HepG2 (cell line): ENCODE measurements around the gene ZNF584. TPM values are rescaled to one million over a fixed set of nuclear protein-coding genes. Genes with fewer than 3 reads are reported as not detected.
A peak's percentile ranks its signal among the peaks of the same experiment; 100 is the strongest.

Source experiments
- AHDC1 ChIP-seq: sonication (generic); formaldehyde crosslinking; IDR thresholded peaks from 2 replicates; pipeline ENCODE4 v1.5.1; 2020; ENCODE audit warnings: mild to moderate bottlenecking, missing genetic modification reagents, borderline replicate concordance
- CAMTA2 ChIP-seq: sonication (generic); formaldehyde crosslinking; IDR thresholded peaks from 2 replicates; pipeline ENCODE4 v1.4.0; 2020; ENCODE audit warnings: mild to moderate bottlenecking, missing genetic modification reagents, borderline replicate concordance
- ELK4 ChIP-seq: sonication (generic); formaldehyde crosslinking; IDR thresholded peaks from 2 replicates; pipeline ENCODE4 v1.9.0; 2021; ENCODE audit warnings: missing genetic modification reagents, borderline replicate concordance
- FOXM1 ChIP-seq: sonication (generic); formaldehyde crosslinking; IDR thresholded peaks from 2 replicates; pipeline ENCODE4 v1.5.0; 2020; ENCODE audit warnings: missing genetic modification reagents
- GLMP ChIP-seq: sonication (generic); formaldehyde crosslinking; IDR thresholded peaks from 2 replicates; pipeline ENCODE4 v1.9.0; 2021; ENCODE audit warnings: missing genetic modification reagents, mild to moderate bottlenecking, borderline replicate concordance
- HMG20A ChIP-seq: IDR thresholded peaks from 2 replicates; pipeline ENCODE4 v1.6.1; 2016; ENCODE audit warnings: borderline replicate concordance
- HOXA5 ChIP-seq: sonication (generic); formaldehyde crosslinking; IDR thresholded peaks from 2 replicates; pipeline ENCODE4 v1.4.0; 2020; ENCODE audit warnings: missing genetic modification reagents
- KAT2B ChIP-seq: fragments of 150-350 bp; IDR thresholded peaks from 2 replicates; pipeline ENCODE4 v1.6.1; 2014; ENCODE audit warnings: low read depth, low read length, borderline replicate concordance
- KDM4B ChIP-seq: sonication (generic); formaldehyde crosslinking; IDR thresholded peaks from 2 replicates; pipeline ENCODE4 v1.4.0; 2020; ENCODE audit warnings: missing genetic modification reagents
- MAFF ChIP-seq: IDR thresholded peaks from 2 replicates; pipeline ENCODE4 v1.6.1; 2011; ENCODE audit warnings: low read depth, low read length, improper control_type of control experiment
- MIER3 ChIP-seq: IDR thresholded peaks from 2 replicates; pipeline ENCODE4 v1.6.1; 2016; ENCODE audit warnings: missing compliant biosample characterization, borderline replicate concordance
- PRMT3 ChIP-seq: sonication (generic); formaldehyde crosslinking; IDR thresholded peaks from 2 replicates; pipeline ENCODE4 v1.8.1; 2022; ENCODE audit warnings: low read depth, mild to moderate bottlenecking, moderate library complexity, missing genetic modification reagents, borderline replicate concordance
- RFX3 ChIP-seq: IDR thresholded peaks from 2 replicates; pipeline ENCODE4 v1.6.1; 2016; ENCODE audit warnings: missing biosample characterization, missing genetic modification reagents
- TAF1 ChIP-seq: sonication (generic); formaldehyde crosslinking; IDR thresholded peaks from 2 replicates; pipeline ENCODE4 v1.4.0; 2020; ENCODE audit warnings: missing genetic modification reagents
- TCF7L2 ChIP-seq: IDR thresholded peaks from 2 replicates; pipeline ENCODE4 v1.6.1; 2011; ENCODE audit warnings: mild to moderate bottlenecking, low read depth, low read length, moderate library complexity
- TIGD3 ChIP-seq: sonication (generic); formaldehyde crosslinking; IDR thresholded peaks from 2 replicates; pipeline ENCODE4 v1.5.1; 2020; ENCODE audit warnings: mild to moderate bottlenecking, missing genetic modification reagents, borderline replicate concordance
- ZKSCAN5 ChIP-seq: sonication (generic); formaldehyde crosslinking; IDR thresholded peaks from 2 replicates; pipeline ENCODE4 v1.5.1; 2020; ENCODE audit warnings: mild to moderate bottlenecking, missing genetic modification reagents
- ZNF251 ChIP-seq: sonication (generic); formaldehyde crosslinking; IDR thresholded peaks from 2 replicates; pipeline ENCODE4 v1.9.0; 2021; ENCODE audit warnings: mild to moderate bottlenecking, missing genetic modification reagents
- ZNF512 ChIP-seq: sonication (generic); formaldehyde crosslinking; IDR thresholded peaks from 2 replicates; pipeline ENCODE4 v1.4.0; 2020; ENCODE audit warnings: mild to moderate bottlenecking, missing genetic modification reagents
- polyA plus RNA-seq, 8 experiments: library from polyadenylated mRNA; depleted of rRNA in 3 of 8; stranded (reverse) in 7 of 8; unstranded in 1 of 8; fragments of >200 nt; fragmentation: Illumina TruSeq in 4 of 8; extraction: Trizol in 4 of 8; gene quantifications; 2 replicates each; pipeline versions ENCODE4 v1.2.1 to v1.2.3, GENCODE V29; 2011 to 2016; ENCODE audit warnings: low read depth in 4 of 8, missing spikeins in 1 of 8, mixed read lengths in 1 of 8; ENCODE audit not compliant: insufficient read depth in 1 of 8
- total RNA-seq, 5 experiments: library from RNA; depleted of rRNA; stranded (reverse); fragments of >200 nt; fragmentation: Illumina TruSeq; extraction: Trizol; gene quantifications; 2 replicates each; pipeline ENCODE4 v1.2.3, GENCODE V29; 2016; ENCODE audit warnings: low read depth in 1 of 5

The ZNF584 gene
- total and polyA plus RNA-seq, 2 of the 13 experiments (the other 11 are each of a cell fraction or from before 2014, with no cell fraction given) = 2.4 to 7.0 TPM

- no peak for TF ChIP-seq ZNF512 (CRISPR knock-in tag)
- no peak for TF ChIP-seq KAT2B
- TF ChIP-seq KDM4B (CRISPR knock-in tag) = peak; percentile 49; the same call in 1 of the 2 replicates
- TF ChIP-seq RFX3 (CRISPR knock-in tag) = peak; percentile 96
- no peak for TF ChIP-seq HMG20A (CRISPR knock-in tag)
- TF ChIP-seq TCF7L2 = no peak
- no peak for TF ChIP-seq FOXM1 (CRISPR knock-in tag)
- TF ChIP-seq AHDC1 = no peak
- TF ChIP-seq TIGD3 = no peak
- no peak for TF ChIP-seq ZNF251 (CRISPR knock-in tag)
- TF ChIP-seq CAMTA2 = no peak
- TF ChIP-seq TAF1 = peak; percentile 71
- TF ChIP-seq ZKSCAN5 (CRISPR knock-in tag) = no peak
- no peak for TF ChIP-seq MAFF
- no peak for TF ChIP-seq ELK4 (CRISPR knock-in tag)
- TF ChIP-seq MIER3 (CRISPR knock-in tag) = peak; percentile 68
- no peak for TF ChIP-seq PRMT3 (CRISPR knock-in tag)
- TF ChIP-seq HOXA5 = peak; percentile 85
- no peak for TF ChIP-seq GLMP
Measured at GRCh38 chr19:58466760-58467589, 58.5 kb downstream of the ZNF584 start, which contains the start of gene ZNF324 (continued).
